HPDE6-E6E7 (cell line): ENCODE results near the gene MBP.
"Not testable (repeated sequence)": the region's sequence is repeated elsewhere in the genome, so short reads cannot be mapped to it uniquely, and the experiment has no call there.

Experiments used
- DNase-seq: peaks from one replicate; pipeline ENCODE4 v3.0.0; 2011; ENCODE audit warnings: missing footprints; ENCODE audit errors: extremely low spot score

Gene MBP

DNA sequence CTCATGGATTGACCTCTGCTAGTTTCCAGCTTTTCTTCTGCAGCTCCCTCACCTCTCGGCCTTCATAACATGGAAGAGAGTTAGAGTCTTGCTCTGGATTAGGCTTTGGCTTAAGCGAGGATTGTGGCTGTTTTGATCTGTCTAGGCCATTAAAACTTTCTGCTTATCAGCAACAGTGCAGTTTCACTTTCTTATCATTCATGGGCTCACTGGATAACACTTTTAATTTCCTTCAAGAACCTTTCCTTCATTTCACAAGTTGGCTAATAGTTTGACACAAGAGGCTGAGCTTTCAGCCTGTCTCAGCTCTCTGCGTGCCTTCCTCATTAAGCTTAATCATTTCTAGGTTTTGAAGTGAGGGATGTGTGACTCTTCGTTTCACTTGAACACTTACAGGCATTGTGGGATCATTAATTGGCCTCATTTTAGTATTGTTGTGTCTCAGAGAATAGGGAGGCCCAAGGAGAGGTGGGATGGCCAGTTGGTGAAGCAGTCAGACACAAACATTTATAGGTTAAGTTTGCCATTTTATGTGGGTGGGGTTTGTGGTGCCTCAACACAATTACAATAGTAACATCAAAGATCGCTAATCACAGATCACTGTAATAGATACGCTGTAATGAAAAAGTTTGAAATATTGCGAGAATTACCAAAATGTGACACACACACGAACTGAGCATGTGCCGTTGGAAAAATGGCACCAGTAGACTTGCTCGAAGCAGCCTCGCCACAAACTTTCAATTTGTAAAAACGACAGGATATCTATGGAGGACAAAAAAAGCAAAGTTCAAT is 180.9 kb downstream of the MBP start:
- no peak for DNase-seq

DNA sequence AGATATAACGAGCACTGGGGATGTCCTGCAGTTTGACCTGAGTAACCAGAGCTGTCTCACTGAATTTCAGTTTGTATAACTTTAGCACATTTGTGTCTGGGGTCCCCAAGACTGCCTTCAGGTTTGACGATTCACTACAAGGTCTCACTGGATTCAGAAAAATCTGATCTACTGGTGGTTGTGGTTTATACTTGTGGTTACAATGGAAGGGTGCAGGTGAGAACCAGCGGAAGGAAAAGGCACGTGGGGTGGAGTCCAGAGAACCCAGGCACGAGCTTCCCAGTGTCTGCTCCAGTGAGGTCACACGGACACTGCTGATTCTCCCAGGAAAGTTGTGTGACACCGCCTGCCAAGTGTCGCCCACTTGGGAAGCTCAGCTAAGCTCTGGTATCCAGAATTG is 184.2 kb downstream of the MBP start:
- DNase-seq: no peak

DNA sequence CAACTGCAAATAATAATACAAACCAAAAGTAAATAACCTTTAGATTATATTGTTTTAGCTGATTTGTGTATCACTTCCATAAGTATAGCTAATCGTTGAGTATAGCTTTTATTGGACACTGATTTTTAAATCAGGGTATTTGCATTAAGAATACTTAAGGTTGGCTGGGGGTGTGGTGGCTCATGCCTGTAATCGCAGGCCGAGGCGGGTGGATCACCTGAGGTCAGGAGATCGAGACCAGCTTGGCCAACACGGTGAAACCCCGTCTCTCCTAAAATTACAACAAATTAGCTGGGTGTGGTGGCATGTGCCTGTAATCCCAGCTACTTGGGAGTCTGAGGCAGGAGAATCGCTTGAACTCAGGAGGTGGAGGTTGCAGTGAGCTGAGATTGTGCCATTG is 188.2 kb downstream of the MBP start:
- not testable (repeated sequence) for DNase-seq

DNA sequence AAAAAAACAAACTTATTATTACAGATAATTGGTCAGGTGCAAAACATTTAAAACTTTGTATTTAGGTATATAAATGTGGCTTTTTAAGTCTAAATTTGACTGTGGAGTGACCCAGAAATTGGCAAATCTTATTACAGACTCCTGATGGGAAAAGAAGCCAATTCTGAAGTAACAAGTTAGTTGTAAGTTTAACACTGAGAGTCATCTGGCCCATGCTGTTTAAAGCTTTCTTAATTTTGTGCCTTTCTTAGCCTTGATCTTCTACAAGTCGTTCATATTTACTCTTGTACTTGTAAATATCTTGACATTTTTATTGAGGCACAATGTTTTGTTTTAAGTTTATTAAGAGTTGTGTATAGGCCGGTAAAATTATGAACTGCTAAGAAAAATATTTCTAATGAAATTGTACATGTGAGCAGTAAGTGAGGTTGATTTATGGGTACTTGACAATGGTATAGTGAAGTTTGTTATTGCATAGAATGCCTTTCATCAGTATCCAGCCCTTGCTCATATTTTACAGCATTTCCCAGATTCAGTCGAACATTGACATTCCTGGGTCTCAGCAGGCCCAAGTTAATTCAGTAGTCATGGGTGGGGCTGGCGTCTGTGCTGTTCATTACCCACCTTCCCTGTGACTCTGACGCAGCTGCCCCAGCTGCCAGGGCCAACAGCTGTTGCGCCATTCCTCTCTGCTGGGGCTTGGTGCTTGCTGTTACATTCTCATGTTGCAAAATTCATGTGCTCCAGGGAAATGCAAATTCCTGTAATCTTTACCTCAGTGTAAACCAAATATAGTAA is 188.8 kb downstream of the MBP start:
- no peak for DNase-seq

DNA sequence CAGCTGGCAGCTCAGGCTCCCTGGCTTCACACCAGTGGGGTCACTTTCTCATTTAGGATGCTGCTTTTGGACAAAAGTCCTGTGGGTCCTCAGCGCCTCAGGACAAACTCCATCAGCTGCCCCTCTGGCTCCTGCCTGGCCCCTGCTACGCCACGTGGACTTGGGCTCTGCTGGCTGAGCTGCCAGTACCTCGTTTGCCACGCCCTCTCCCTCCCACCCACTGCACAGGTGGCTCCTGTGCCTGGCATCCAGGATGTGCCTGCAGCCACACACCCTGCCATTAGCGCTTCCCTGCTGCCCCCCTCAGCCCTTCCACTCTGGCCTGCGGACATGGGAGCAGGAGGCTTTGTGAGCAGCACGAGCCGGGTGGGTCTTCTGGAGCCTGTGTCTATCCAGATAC is 191.3 kb downstream of the MBP start:
- DNase-seq: no peak

DNA sequence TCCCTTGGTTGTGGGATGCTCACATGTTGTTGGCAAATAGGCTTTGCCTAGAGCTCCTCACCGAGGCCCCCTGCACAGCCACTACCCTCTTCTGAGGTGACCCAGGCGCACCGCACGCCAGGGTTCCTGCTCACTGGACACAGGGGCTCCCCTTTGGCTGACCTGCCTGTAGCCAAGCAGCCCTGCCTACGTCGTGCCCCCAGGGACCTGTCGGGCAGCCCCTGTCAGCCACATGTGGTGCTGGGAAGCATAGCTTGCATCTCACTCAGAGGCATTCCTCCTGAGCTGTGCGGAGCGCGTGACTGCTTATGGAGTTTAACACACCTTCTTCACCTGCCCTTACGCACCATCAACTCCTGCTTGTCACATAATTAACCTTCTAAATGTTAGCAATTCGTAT is 194.0 kb downstream of the MBP start:
- no peak for DNase-seq

DNA sequence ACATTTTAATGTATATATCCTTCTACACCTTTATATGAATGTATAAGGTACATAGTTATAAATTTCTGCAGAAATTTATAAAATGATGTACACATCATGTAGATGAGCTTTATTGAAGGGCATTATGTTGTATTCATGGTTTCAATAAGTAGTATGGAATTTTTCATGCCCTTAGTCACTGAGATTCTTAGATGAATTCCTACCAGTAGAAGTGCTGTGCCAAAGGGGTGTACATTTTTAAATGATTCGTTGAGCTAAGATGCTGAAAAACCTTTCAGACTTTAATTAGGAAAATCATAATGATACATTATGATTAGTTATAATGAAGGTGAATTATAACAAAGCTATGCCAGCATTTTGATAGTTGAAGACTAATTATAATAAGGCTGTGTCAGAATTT is 195.0 kb downstream of the MBP start:
- no peak for DNase-seq

DNA sequence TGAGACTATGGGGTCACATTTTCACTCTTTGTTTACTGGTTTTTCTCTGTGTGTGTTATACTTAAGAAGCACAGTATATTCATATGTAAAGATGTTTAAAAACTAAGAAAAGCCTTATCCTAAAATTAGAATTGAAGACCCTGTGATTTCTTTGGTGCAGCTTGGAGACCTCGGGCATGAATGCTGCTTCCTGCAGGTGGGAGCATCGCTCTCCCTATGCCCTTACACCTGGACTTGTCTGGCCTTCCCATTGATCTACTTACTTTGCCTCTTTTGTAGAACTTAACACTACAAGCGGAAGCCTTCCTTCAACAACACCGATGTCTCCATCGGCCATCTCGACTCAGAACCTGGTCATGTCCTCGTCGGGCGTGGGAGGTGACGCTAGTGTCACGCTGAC is 195.7 kb downstream of the MBP start:
- DNase-seq: no peak

DNA sequence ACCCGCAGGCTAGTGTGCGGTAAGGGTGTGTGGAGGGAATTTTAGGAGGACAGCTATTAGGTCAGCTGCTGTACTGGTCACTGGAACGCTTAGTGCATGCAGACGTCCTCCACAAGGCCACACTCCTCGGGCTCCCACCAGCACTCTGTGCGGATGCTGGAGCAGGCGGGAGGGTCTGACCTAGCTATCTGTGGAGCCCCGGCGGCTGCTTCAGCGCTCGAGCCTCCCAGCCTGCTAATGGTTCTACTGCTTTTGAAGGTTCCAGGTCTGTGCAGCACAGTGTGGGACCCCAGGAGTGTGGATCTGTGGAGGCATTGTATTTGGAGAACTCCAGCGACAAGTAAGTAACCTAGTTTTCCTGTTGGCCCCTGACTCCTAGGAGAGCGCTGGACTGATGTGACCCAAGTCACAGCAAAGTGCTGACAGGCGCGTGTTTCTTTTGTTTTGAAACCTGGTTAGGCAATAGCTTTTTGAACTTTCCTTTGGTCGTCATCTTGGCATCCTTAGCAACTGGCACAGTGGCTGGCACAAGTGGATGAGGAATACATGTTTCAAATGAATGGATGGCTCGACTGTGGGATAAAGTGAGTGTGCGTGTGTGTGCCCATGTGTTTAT is 196.8 kb downstream of the MBP start:
- no peak for DNase-seq

DNA sequence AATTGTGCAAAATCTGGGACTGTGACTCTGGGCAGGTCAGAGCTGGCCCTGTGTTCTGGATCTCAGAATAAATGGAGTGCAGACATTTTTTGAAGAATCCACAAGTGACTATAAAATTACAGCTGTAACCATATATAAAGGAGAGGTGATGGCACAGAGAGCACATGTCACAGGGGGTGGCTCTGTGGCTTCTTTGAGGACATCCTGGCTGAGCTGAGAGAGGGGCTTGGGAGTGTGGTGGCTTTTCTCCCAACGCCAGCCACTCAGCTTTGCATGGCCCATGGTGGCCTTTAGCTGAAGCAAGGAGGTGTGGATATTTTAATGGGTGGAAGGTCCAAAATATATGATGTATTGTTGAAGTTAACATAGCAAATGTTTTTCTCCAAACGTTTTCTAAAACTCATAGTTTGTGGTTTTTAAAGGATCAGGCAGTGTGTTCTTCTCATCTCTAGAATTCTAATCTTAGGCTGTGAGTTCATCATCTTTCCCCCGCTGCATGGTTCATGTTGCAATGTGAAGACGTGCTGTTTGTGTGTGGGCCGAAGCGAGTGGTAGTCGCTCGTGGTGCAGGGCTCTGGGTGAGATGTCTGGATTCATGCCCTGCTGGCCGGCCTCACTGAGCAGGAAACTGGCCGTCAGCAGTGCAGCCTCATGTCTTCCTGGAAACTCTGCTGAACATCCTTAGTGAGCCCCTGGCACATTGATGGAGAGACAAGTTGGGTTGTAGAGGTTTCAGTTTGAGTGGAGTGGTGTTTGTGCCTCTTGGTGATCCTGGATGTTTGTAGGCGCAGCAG is 200.4 kb downstream of the MBP start:
- no peak for DNase-seq

DNA sequence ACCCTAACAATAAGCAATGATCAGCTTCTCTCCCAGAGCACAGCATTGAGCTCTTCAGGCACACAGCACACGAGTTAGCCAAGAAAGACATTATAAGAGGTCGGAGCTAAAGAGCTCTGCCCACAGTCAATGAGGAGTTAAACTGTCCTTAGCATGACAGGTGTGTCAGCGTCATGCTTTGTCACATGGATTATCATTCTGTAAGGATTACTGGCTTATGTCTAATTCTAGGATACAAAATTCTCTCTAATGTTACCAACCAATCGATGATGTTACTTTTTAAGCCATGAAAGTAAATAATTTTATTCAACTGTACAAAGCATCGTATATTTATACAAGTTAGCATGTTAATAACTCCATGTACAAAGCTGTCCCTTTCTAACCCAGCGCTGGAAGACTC is 201.4 kb downstream of the MBP start:
- no peak for DNase-seq
